Uterus (tissue), 4 donors: ENCODE measurements around the gene EBI3. TPM values are rescaled to one million over a fixed set of nuclear protein-coding genes. Genes with fewer than 3 reads are reported as not detected.
"Not testable (repeated sequence)": the region's sequence is repeated elsewhere in the genome, so short reads cannot be mapped to it uniquely, and the experiment has no call there.

ENCODE experiments used
- DNase-seq, 2 donors: peaks; one replicate each; pipeline ENCODE4 v3.0.0-alpha.2; 2019 to 2020
- H3K27ac ChIP-seq, 2 donors: fragments of 200-600 bp; sonication (generic); 1 replicate in 1 of 2; 2 replicates in 1 of 2; pipeline ENCODE4 v1.5.1; 2016 to 2018
- H3K27me3 ChIP-seq, 2 donors: fragments of 200-600 bp; sonication (generic); one replicate each; pipeline ENCODE4 v1.5.1; 2018 to 2019; ENCODE audit warnings: control low read depth in 1 of 2
- H3K36me3 ChIP-seq, 2 donors: fragments of 200-600 bp; sonication (generic); one replicate each; pipeline ENCODE4 v1.5.1; 2019; ENCODE audit warnings: control low read depth in 1 of 2
- H3K4me1 ChIP-seq, 2 donors: fragments of 200-600 bp; sonication (generic); one replicate each; pipeline ENCODE4 v1.5.1; 2018 to 2019; ENCODE audit warnings: control low read depth in 1 of 2
- H3K4me3 ChIP-seq, 2 donors: fragments of 200-600 bp; sonication (generic); 1 replicate in 1 of 2; 2 replicates in 1 of 2; pipeline ENCODE4 v1.5.1; 2018 to 2019; ENCODE audit warnings: mild to moderate bottlenecking in 1 of 2
- H3K9me3 ChIP-seq, 2 donors: fragments of 200-600 bp; sonication (generic); one replicate each; pipeline ENCODE4 v1.5.1; 2019; ENCODE audit warnings: control low read depth in 1 of 2
- POLR2A ChIP-seq, 2 donors: fragments of 450-650 bp; IDR thresholded peaks; one replicate each; pipeline ENCODE4 v1.6.1; 2016; ENCODE audit warnings: antibody characterized with exemption in 2 of 2, mild to moderate bottlenecking in 1 of 2, moderate library complexity in 1 of 2
- intact Hi-C: fragments of 100-400 bp; cut with DNase I; formaldehyde crosslinking; loops from one replicate; pipeline ENCODE4 v1.15.1; 2023; ENCODE audit warnings: low total_unique reads
- total RNA-seq, 4 donors: library from RNA; depleted of rRNA in 3 of 4; stranded (reverse); fragments of >200 nt in 3 of 4; gene quantifications; one replicate each; pipeline versions ENCODE4 v1.1.0 to v1.2.4, GENCODE V29; 2014 to 2023
- TF ChIP-seq, protein P1 (sequence below), 4 experiments: fragments of 200-600 bp in 2 of 4; fragments of 450-650 bp in 2 of 4; sonication (generic) in 2 of 4; IDR thresholded peaks; one replicate each; pipeline ENCODE4 v1.5.1; 2016 to 2019; ENCODE audit warnings: antibody characterized with exemption in 4 of 4, mild to moderate bottlenecking in 2 of 4, moderate library complexity in 1 of 4
- donor health status: DM: yes; HTN: yes; CAD: no.

Gene EBI3
- total RNA-seq, 4 donors from 2014 or later, result 1.2 to 1.8 (median 1.5) TPM; not detected in 1

DNA sequence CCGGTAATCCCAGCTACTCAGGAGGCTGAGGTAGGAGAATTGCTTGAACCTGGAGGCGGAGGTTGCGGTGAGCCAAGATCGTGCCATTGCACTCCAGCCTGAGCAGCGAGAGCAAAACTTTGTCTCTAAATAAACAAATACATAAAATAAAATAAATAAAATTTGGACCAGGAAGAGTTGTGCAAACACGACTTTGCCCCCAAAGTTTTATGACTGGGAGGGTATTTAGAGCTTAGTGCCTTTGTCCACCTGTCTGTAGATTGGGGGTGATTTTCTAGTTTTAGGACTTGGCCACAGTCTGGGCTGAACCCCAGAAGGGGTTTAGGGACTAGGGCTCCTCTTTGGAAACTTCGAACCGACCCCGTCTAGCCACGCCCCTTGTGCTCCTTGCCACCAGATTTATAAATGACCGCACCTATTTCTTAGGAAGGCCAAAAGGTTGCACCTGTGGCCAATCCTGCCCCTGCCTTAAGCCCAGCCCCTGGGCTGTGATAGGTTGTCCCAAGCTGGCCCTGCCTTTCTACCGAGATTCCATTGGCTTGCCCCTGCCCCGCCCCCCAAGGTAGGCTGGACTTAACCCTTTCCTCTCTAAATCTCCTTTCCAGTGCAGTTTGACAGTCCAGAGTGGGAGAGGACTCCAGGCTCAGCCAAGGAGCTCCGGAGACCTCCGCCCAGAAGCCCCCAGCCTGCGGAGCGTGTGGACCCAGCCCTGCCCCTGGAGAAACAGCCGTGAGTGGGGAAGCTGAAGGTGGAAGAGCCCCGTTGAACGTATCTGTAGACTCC lies 55.0 kb downstream of the EBI3 start:
- intact Hi-C loops, result no loop called here
- TF ChIP-seq POLR2A (IDR thresholded peaks at IDR 0.05), result no peak
- TF ChIP-seq, protein P1, sequence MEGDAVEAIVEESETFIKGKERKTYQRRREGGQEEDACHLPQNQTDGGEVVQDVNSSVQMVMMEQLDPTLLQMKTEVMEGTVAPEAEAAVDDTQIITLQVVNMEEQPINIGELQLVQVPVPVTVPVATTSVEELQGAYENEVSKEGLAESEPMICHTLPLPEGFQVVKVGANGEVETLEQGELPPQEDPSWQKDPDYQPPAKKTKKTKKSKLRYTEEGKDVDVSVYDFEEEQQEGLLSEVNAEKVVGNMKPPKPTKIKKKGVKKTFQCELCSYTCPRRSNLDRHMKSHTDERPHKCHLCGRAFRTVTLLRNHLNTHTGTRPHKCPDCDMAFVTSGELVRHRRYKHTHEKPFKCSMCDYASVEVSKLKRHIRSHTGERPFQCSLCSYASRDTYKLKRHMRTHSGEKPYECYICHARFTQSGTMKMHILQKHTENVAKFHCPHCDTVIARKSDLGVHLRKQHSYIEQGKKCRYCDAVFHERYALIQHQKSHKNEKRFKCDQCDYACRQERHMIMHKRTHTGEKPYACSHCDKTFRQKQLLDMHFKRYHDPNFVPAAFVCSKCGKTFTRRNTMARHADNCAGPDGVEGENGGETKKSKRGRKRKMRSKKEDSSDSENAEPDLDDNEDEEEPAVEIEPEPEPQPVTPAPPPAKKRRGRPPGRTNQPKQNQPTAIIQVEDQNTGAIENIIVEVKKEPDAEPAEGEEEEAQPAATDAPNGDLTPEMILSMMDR (IDR thresholded peaks at IDR 0.05), result no peak
- H3K9me3 ChIP-seq, result no peaks in the 10 kb centered on the region
- no peaks in the 10 kb centered on the region for H3K36me3 ChIP-seq
- peaks cover 0 to 5% of the 10 kb centered on the region in 2 donors for H3K4me1 ChIP-seq
- no peak overlapping the region for H3K27ac ChIP-seq
- H3K4me3 ChIP-seq, result no peak overlapping the region
- H3K27me3 ChIP-seq, result peaks cover 9 to 30% of the 10 kb centered on the region in 2 donors
- no peak for DNase-seq

DNA sequence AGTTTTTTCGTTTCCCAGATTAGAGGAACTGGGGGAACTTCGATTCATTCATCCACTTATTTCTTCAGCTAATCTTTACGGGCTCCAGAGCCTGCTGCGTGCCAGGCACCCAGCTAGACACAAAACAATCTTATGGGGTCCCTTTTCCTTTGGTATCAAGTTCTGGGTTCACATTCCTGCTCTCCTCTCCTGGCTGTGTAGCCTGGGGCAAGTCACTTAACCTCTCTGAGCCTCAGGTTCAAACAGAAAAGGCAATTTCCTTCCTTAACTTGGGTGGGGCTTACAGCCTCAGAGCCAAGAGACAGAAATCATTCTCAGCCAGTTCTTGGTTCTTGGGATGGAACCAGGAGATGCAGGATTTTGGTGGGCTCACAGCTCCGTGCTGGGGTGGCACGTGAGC lies 55.7 kb downstream of the EBI3 start:
- Histone ChIP-seq H3K4me3 (no peak overlapping the region), H3K27ac (no peak overlapping the region), H3K9me3 (no peaks in the 10 kb centered on the region), H3K4me1 (no peaks in the 10 kb centered on the region), H3K36me3 (no peaks in the 10 kb centered on the region), H3K27me3 (peaks cover 3 to 27% of the 10 kb centered on the region in 2 donors)
- no peak for DNase-seq
- no peak for TF ChIP-seq POLR2A (IDR thresholded peaks at IDR 0.05)
- TF ChIP-seq, protein P1 (IDR thresholded peaks at IDR 0.05), result no peak
- intact Hi-C loops, result no loop called here

DNA sequence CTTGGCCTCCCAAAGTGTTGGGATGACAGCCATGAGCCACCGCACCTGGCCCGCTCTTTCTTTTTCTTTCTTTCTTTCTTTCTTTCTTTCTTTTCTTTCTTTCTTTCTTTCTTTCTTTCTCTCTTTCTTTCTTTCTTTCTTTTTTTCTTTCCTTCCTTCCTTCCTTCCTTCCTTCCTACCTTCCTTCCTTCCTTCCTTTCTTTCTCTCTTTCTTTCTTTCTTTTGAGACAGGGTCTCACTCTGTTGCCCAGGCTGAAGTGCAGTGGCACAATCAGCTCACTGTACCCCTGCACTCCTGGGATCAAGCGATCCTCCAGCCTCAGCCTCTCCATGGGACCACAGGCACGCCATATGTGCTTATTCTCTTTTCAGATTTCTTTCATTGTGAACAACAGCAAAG lies 56.8 kb downstream of the EBI3 start:
- H3K9me3 ChIP-seq, H3K4me3 ChIP-seq, H3K4me1 ChIP-seq, DNase-seq, H3K27ac ChIP-seq, intact Hi-C loops, H3K36me3 ChIP-seq: not testable (repeated sequence)
- H3K27me3 ChIP-seq, result peaks cover 0 to 15% of the 10 kb centered on the region in 2 donors

Other genes with a start within 250 kb of the EBI3 start
- gene EEF2, start 244.1 kb upstream of the EBI3 start, total RNA-seq, result 1,000 to 10,000 TPM in 2 of 4 donors, 100 to 1,000 TPM in 2; 936 to 2,469 (median 1,635) TPM
- gene PIAS4, start 221.8 kb upstream of the EBI3 start, total RNA-seq, result 10 to 100 TPM in 3 of 4 donors, 1 to 10 TPM in 1; 10.0 to 39.4 (median 23.4) TPM
- gene ZBTB7A, start 162.6 kb upstream of the EBI3 start, total RNA-seq, result 10 to 100 TPM; 10.8 to 72.9 (median 14.1) TPM
- gene MAP2K2, start 105.4 kb upstream of the EBI3 start, total RNA-seq, result 100 to 1,000 TPM in 1 of 4 donors, 10 to 100 TPM in 2, 1 to 10 TPM in 1; 7.4 to 105 (median 82.4) TPM
- gene CREB3L3, start 75.9 kb upstream of the EBI3 start, total RNA-seq, result not detected
- gene SIRT6, start 47.0 kb upstream of the EBI3 start, total RNA-seq, result 10 to 100 TPM in 3 of 4 donors, 1 to 10 TPM in 1; 1.3 to 23.2 (median 15.1) TPM
- 1 to 10 TPM in 2 of 4 donors, under 1 TPM in 1, not detected in 1; 0.64 to 1.8 (median 1.2) TPM for gene ANKRD24, start 46.8 kb upstream of the EBI3 start, total RNA-seq
- 10 to 100 TPM; 13.3 to 29.1 (median 21.5) TPM for gene YJU2, start 17.6 kb downstream of the EBI3 start, total RNA-seq
- gene SHD, start 49.7 kb downstream of the EBI3 start, total RNA-seq, result under 1 TPM in 1 of 4 donors, not detected in 3; 0.41 TPM
- gene TMIGD2, start 72.9 kb downstream of the EBI3 start, total RNA-seq, result under 1 TPM in 1 of 4 donors, not detected in 3; 0.97 TPM
- gene FSD1, start 75.1 kb downstream of the EBI3 start, total RNA-seq, result 1 to 10 TPM in 1 of 4 donors, not detected in 3; 3.1 TPM
- gene STAP2, start 109.3 kb downstream of the EBI3 start, total RNA-seq, result 1 to 10 TPM in 3 of 4 donors, under 1 TPM in 1; 0.29 to 9.4 (median 6.2) TPM
- 10 to 100 TPM in 1 of 4 donors, 1 to 10 TPM in 1, under 1 TPM in 1, not detected in 1; 0.51 to 13.8 (median 5.8) TPM for gene MPND, start 114.0 kb downstream of the EBI3 start, total RNA-seq
- gene SH3GL1, start 171.0 kb downstream of the EBI3 start, total RNA-seq, result 10 to 100 TPM; 11.8 to 69.3 (median 29.5) TPM
- 10 to 100 TPM in 1 of 4 donors, 1 to 10 TPM in 2, under 1 TPM in 1; 0.59 to 12.9 (median 8.0) TPM for gene CHAF1A, start 173.1 kb downstream of the EBI3 start, total RNA-seq
- 100 to 1,000 TPM in 2 of 4 donors, 10 to 100 TPM in 2; 61.5 to 266 (median 90.0) TPM for gene UBXN6, start 228.3 kb downstream of the EBI3 start, total RNA-seq
- 10 to 100 TPM in 3 of 4 donors, 1 to 10 TPM in 1; 8.5 to 65.8 (median 34.8) TPM for gene HDGFL2, start 242.8 kb downstream of the EBI3 start, total RNA-seq